Measurements from ENCODE around the gene SH2D2A.

SH2D2A gene

DNA sequence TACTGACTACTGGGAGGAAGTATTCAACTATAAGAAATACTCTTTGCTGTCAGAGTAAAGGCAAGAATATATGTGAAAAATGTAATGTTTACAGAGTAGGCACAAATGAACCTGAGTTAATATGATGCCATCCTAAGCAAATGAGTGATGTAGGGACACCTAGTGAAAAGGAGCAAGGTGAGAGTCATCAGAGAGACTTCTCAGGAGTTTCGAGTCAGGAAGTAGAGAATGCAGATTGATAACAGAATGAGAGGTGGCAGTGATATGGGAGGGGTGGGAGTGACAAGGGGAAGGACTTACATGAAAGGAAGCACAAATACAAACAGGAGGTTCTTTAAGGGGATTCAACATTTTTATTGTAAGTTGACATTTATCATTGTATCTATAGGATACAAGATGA lies 39.1 kb downstream of the SH2D2A start:
- ATAC-seq (ENCODE audit: low read depth) (no peak), DNase-seq (ENCODE audit: low spot score) (no peak)
- Histone ChIP-seq H3K4me3 (ENCODE audit: severe bottlenecking) (no peak overlapping the region), H3K27me3 (ENCODE audit: insufficient read depth, poor library complexity, severe bottlenecking) (no peaks in the 10 kb centered on the region), H3K4me1 (ENCODE audit: insufficient read depth, poor library complexity, severe bottlenecking) (peaks cover 3% of the 10 kb centered on the region), H3K9me3 (ENCODE audit: severe bottlenecking) (no peaks in the 10 kb centered on the region), H3K27ac (ENCODE audit: poor library complexity, severe bottlenecking) (no peak overlapping the region), H3K36me3 (ENCODE audit: low read depth) (peaks cover 34% of the 10 kb centered on the region)
- TF ChIP-seq, protein P1, sequence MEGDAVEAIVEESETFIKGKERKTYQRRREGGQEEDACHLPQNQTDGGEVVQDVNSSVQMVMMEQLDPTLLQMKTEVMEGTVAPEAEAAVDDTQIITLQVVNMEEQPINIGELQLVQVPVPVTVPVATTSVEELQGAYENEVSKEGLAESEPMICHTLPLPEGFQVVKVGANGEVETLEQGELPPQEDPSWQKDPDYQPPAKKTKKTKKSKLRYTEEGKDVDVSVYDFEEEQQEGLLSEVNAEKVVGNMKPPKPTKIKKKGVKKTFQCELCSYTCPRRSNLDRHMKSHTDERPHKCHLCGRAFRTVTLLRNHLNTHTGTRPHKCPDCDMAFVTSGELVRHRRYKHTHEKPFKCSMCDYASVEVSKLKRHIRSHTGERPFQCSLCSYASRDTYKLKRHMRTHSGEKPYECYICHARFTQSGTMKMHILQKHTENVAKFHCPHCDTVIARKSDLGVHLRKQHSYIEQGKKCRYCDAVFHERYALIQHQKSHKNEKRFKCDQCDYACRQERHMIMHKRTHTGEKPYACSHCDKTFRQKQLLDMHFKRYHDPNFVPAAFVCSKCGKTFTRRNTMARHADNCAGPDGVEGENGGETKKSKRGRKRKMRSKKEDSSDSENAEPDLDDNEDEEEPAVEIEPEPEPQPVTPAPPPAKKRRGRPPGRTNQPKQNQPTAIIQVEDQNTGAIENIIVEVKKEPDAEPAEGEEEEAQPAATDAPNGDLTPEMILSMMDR (IDR thresholded peaks at IDR 0.05; ENCODE audit: poor library complexity, severe bottlenecking) = no peak

DNA sequence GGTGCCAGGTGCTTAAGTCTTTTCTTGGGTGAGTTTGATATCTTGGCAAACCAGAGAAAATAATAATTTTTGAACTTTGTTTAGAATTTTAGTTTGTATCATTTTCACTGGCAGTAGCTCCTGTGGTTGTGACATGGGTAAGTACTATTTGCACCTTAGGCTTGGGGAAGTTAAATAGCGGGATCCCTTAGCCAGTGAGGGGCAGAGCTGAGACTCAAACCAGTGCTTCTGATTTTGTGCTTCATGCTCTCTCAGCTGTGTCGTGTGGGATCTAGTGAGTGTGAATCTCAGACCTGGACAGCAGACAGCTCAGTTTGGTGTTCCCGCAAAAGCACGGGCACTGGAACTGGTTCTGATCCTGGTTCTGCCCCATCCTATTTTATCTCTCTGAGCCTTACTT lies 39.7 kb downstream of the SH2D2A start:
- H3K27ac ChIP-seq (ENCODE audit: poor library complexity, severe bottlenecking) = no peak overlapping the region
- peaks cover 34% of the 10 kb centered on the region for H3K36me3 ChIP-seq (ENCODE audit: low read depth)
- DNase-seq (ENCODE audit: low spot score) (no peak), ATAC-seq (ENCODE audit: low read depth) (peak; percentile 10; the same call in 1 of the 3 replicates)
- TF ChIP-seq, protein P1 (IDR thresholded peaks at IDR 0.05; ENCODE audit: poor library complexity, severe bottlenecking) = no peak
- no peak overlapping the region for H3K4me3 ChIP-seq (ENCODE audit: severe bottlenecking)
- H3K27me3 ChIP-seq (ENCODE audit: insufficient read depth, poor library complexity, severe bottlenecking) = no peaks in the 10 kb centered on the region
- no peaks in the 10 kb centered on the region for H3K9me3 ChIP-seq (ENCODE audit: severe bottlenecking)
- peaks cover 3% of the 10 kb centered on the region for H3K4me1 ChIP-seq (ENCODE audit: insufficient read depth, poor library complexity, severe bottlenecking)

DNA sequence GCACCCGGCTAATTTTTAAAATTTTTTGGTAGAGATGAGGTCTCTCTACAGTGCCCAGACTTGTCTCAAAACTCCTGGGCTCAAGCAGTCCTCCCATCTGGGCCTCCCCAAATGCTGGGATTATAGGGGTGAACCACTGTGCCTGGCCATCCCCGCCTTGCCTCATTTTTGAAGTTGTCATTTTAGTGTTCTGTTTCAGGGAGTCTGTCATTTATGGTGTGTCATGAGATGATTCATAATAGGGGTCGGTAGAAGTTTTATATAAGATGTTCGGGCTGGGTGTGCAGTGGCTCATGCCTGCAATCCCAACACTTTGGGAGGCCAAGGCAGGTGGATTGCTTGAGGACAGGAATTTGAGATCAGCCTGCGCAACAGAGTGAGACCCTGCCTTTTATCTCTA lies 40.8 kb downstream of the SH2D2A start:
- TF ChIP-seq, protein P1 (IDR thresholded peaks at IDR 0.05; ENCODE audit: poor library complexity, severe bottlenecking) = no peak
- H3K27ac ChIP-seq (ENCODE audit: poor library complexity, severe bottlenecking) = no peak overlapping the region
- ATAC-seq (ENCODE audit: low read depth) = 0 out of 3 replicates have a peak, but pooled peaks have one; percentile 31

DNA sequence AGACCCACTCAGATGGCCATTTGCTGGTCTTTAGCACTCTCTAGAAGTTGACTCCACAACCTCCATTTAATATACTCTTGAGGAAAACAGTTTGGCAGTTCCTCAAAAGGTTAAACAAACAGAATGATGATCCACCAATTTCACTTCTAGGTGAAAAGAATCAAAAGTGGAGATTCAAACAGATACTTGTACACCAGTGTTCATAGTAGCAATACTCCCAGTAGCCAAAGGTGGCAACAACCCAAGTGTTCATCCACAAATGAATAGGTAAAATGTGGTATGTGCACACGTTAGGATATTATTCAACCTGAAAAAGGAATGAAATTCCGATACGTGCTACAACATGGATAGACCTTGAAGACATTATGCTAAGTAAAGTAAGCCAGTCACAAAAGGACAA lies 43.0 kb downstream of the SH2D2A start:
- no peaks in the 10 kb centered on the region for H3K27me3 ChIP-seq (ENCODE audit: insufficient read depth, poor library complexity, severe bottlenecking)
- TF ChIP-seq, protein P1 (IDR thresholded peaks at IDR 0.05; ENCODE audit: poor library complexity, severe bottlenecking) = no peak

More for the DNA sequence above, 40.8 kb downstream of the SH2D2A start:
- H3K36me3 ChIP-seq (ENCODE audit: low read depth) = peaks cover 34% of the 10 kb centered on the region
- no peaks in the 10 kb centered on the region for H3K9me3 ChIP-seq (ENCODE audit: severe bottlenecking)
- no peak for DNase-seq (ENCODE audit: low spot score)
- H3K4me3 ChIP-seq (ENCODE audit: severe bottlenecking) = no peak overlapping the region
- no peaks in the 10 kb centered on the region for H3K27me3 ChIP-seq (ENCODE audit: insufficient read depth, poor library complexity, severe bottlenecking)
- H3K4me1 ChIP-seq (ENCODE audit: insufficient read depth, poor library complexity, severe bottlenecking) = peaks cover 3% of the 10 kb centered on the region

DNA sequence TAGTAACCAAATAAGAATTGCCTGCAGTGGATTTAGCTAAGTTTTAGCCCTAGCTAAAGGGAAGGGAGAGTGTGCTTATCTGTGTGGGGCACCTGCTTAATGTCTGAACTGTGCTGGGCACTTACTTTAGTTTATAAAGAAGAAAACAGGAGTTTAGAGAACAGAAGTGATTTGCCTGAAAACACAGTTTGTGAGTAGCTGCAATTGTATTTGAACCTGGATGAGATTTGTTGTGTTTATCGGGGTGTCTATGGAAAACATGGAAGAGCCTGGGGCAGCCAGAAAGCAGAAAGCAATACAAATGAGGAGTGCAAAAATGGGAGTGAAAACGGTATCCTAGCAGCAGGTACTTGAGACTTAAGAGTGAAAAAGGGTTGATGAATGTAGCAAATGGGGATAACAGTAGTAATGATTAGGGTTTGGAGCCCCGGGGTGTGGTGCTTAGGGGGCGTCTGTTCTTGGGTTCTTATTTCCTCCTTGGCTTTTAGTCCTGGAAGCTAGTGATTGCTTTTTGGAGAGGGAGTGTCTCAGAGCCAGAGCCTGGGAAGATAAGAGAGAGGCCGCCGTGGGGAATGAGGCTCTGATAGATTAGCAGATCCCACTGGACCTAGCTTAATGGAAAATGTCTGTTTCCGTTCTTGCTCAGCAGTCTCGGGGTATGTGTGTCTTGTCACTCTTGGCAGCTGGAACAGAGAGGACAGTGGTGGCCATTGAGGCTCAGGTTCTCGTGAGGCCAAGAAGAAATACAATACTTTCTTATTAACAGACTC lies 43.7 kb downstream of the SH2D2A start:
- no peaks in the 10 kb centered on the region for H3K9me3 ChIP-seq (ENCODE audit: severe bottlenecking)
- H3K4me3 ChIP-seq (ENCODE audit: severe bottlenecking) = no peak overlapping the region
- peaks cover 40% of the 10 kb centered on the region for H3K36me3 ChIP-seq (ENCODE audit: low read depth)
- H3K27ac ChIP-seq (ENCODE audit: poor library complexity, severe bottlenecking) = no peak overlapping the region
- DNase-seq (ENCODE audit: low spot score) = no peak
- ATAC-seq (ENCODE audit: low read depth) = no peak
- TF ChIP-seq, protein P1 (IDR thresholded peaks at IDR 0.05; ENCODE audit: poor library complexity, severe bottlenecking) = no peak
- no peaks in the 10 kb centered on the region for H3K27me3 ChIP-seq (ENCODE audit: insufficient read depth, poor library complexity, severe bottlenecking)
- H3K4me1 ChIP-seq (ENCODE audit: insufficient read depth, poor library complexity, severe bottlenecking) = peaks cover 3% of the 10 kb centered on the region

More for the DNA sequence above, 43.0 kb downstream of the SH2D2A start:
- Histone ChIP-seq H3K4me1 (ENCODE audit: insufficient read depth, poor library complexity, severe bottlenecking) (peaks cover 3% of the 10 kb centered on the region), H3K9me3 (ENCODE audit: severe bottlenecking) (no peaks in the 10 kb centered on the region), H3K36me3 (ENCODE audit: low read depth) (peaks cover 44% of the 10 kb centered on the region), H3K27ac (ENCODE audit: poor library complexity, severe bottlenecking) (no peak overlapping the region), H3K4me3 (ENCODE audit: severe bottlenecking) (no peak overlapping the region)
- DNase-seq (ENCODE audit: low spot score) (no peak), ATAC-seq (ENCODE audit: low read depth) (0 out of 3 replicates have a peak, but pooled peaks have one; percentile 27)

All from RWPE2 (cell line).